Measurements from ENCODE around the gene STK32C.
"Not testable (repeated sequence)": the region's sequence is repeated elsewhere in the genome, so short reads cannot be mapped to it uniquely, and the experiment has no call there.

The STK32C gene

DNA sequence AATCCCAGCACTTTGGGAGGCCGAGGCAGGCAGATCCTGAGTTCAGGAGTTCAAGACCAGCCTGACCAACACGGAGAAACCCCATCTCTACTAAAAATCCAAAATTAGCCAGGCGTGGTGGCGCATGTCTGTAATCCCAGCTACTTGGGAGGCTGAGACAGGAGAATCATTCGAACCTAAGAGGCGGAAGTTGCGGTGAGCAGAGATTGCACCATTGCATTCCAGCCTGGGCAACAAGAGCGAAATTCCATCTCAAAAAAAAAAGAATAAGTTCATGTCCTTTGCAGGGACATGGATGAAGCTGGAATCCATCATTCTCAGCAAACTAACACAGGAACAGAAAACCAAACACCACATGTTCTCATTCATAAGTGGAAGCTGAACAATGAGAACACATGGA lies 7.1 kb upstream of the STK32C start:
- ATAC-seq, result not testable (repeated sequence)

DNA sequence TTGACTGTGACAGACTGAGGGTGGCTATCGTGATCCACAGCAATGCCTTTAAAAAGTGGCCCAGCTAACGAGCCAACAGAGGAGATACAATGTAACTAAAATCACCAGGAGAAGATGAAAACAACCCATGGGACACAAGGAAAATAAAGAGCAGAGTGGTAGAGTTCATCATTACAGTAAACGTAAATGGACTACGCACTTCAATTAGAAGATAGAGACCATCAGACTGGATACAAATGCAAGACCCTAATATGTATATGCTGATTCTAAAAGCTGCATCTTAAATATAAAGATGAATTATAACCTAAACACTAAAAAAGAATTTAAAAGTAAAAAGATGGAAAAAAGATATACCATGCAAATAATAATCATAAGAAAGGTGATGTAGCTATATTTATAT lies 6.6 kb upstream of the STK32C start:
- ATAC-seq, result no peak
- TF ChIP-seq CSRNP3 (CRISPR knock-in tag; IDR thresholded peaks at IDR 0.05), result no peak
- no peak for TF ChIP-seq CSDC2 (CRISPR knock-in tag; IDR thresholded peaks at IDR 0.05)
- TF ChIP-seq ZFP3 (CRISPR knock-in tag; IDR thresholded peaks at IDR 0.05), result no peak
- TF ChIP-seq CREB5 (CRISPR knock-in tag; IDR thresholded peaks at IDR 0.05; ENCODE audit: low read depth), result no peak
- no peak for TF ChIP-seq TOX (CRISPR knock-in tag; IDR thresholded peaks at IDR 0.05; ENCODE audit: borderline replicate concordance)
- TF ChIP-seq ZFP30 (CRISPR knock-in tag; IDR thresholded peaks at IDR 0.05), result no peak
- TF ChIP-seq ISL1 (CRISPR knock-in tag; IDR thresholded peaks at IDR 0.05), result no peak
- no peak for TF ChIP-seq PPARA (CRISPR knock-in tag; IDR thresholded peaks at IDR 0.05; ENCODE audit: borderline replicate concordance)
- TF ChIP-seq ZNF565 (CRISPR knock-in tag; conservative IDR thresholded peaks at IDR 0.05; ENCODE audit: low read depth), result no peak
- TF ChIP-seq ARNTL (CRISPR knock-in tag; IDR thresholded peaks at IDR 0.05; ENCODE audit: borderline replicate concordance, low read depth), result no peak
- TF ChIP-seq POU6F1 (CRISPR knock-in tag; IDR thresholded peaks at IDR 0.05; ENCODE audit: borderline replicate concordance, low read depth), result no peak
- TF ChIP-seq GLIS3 (CRISPR knock-in tag; IDR thresholded peaks at IDR 0.05), result no peak
- no peak for TF ChIP-seq ZC3H10 (CRISPR knock-in tag; IDR thresholded peaks at IDR 0.05)

GRCh38 chr10:132313865-132314264 lies 6.1 kb upstream of the STK32C start:
- TF ChIP-seq ZC3H10 (CRISPR knock-in tag; IDR thresholded peaks at IDR 0.05) (no peak), ZFP30 (CRISPR knock-in tag; IDR thresholded peaks at IDR 0.05) (no peak), ZNF565 (CRISPR knock-in tag; conservative IDR thresholded peaks at IDR 0.05; ENCODE audit: low read depth) (no peak), CREB5 (CRISPR knock-in tag; IDR thresholded peaks at IDR 0.05; ENCODE audit: low read depth) (no peak), ZNF70 (CRISPR knock-in tag; IDR thresholded peaks at IDR 0.05) (no peak), SNAI2 (CRISPR knock-in tag; IDR thresholded peaks at IDR 0.05) (no peak), OSR1 (CRISPR knock-in tag; IDR thresholded peaks at IDR 0.05) (no peak), BACH2 (CRISPR knock-in tag; IDR thresholded peaks at IDR 0.05; ENCODE audit: borderline replicate concordance) (no peak), PATZ1 (CRISPR knock-in tag; IDR thresholded peaks at IDR 0.05; ENCODE audit: borderline replicate concordance) (no peak)
- ATAC-seq, result no peak

DNA sequence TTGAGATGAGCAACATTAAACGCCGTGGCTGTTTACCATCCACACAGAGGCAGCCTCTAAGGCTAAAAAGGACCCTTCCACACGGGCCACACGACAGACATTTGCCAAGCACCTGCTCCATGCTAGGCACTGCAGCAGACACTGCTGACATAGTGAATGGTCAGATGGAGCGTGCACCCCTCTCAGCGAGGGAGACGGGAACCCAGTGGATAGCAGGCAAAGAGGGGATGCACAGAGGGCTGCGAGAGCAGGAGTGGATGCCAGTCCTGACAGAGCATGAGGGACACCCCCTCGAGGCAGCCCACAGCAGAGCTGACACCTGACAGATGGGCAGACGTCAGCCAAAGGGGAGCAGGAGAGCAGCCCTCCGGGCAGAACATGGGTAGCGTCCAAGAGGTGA lies 5.6 kb upstream of the STK32C start:
- ATAC-seq, result no peak

More for the DNA sequence above, 5.6 kb upstream of the STK32C start:
- TF ChIP-seq ZNF565 (CRISPR knock-in tag; conservative IDR thresholded peaks at IDR 0.05; ENCODE audit: low read depth) (no peak), ZNF70 (CRISPR knock-in tag; IDR thresholded peaks at IDR 0.05) (no peak), ZFP30 (CRISPR knock-in tag; IDR thresholded peaks at IDR 0.05) (no peak), PPARA (CRISPR knock-in tag; IDR thresholded peaks at IDR 0.05; ENCODE audit: borderline replicate concordance) (no peak), BACH2 (CRISPR knock-in tag; IDR thresholded peaks at IDR 0.05; ENCODE audit: borderline replicate concordance) (no peak), ZFP3 (CRISPR knock-in tag; IDR thresholded peaks at IDR 0.05) (no peak), CSDC2 (CRISPR knock-in tag; IDR thresholded peaks at IDR 0.05) (no peak)

Data from SK-N-SH treated with all-trans-retinoic acid at 6 μM for 48 hours (cell line).